ENCODE data around the gene RPL12.

The RPL12 gene

GRCh38 chr9:127430415-127430814 lies 20.8 kb downstream of the RPL12 start:
- intact Hi-C loops (cut with DNase I; ENCODE audit: low total_unique reads): no loop called here
- Histone ChIP-seq H3K9me3 (no peaks in the 10 kb centered on the region), H3K27me3 (no peaks in the 10 kb centered on the region), H3K4me1 (peaks cover 0 to 19% (median 8%) of the 10 kb centered on the region in 4 donors), H3K4me3 (no peak overlapping the region), H3K36me3 (peaks cover 27 to 70% (median 44%) of the 10 kb centered on the region in 3 donors), H3K27ac (no peak overlapping the region)
- DNase-seq: no peak
- no peak for TF ChIP-seq CTCF (IDR thresholded peaks at IDR 0.05)

GRCh38 chr9:127428348-127428747 lies 22.9 kb downstream of the RPL12 start:
- DNase-seq: no peak
- Histone ChIP-seq H3K9me3 (no peaks in the 10 kb centered on the region), H3K36me3 (peaks cover 15 to 49% (median 23%) of the 10 kb centered on the region in 3 donors), H3K27me3 (no peaks in the 10 kb centered on the region), H3K27ac (no peak overlapping the region), H3K4me3 (no peak overlapping the region), H3K4me1 (peaks cover 0 to 27% (median 15%) of the 10 kb centered on the region in 4 donors)
- intact Hi-C loops (cut with DNase I; ENCODE audit: low total_unique reads): no loop called here
- no peak for TF ChIP-seq CTCF (IDR thresholded peaks at IDR 0.05)

- intact Hi-C loops (cut with DNase I; ENCODE audit: low total_unique reads): no loop called here
- Histone ChIP-seq H3K4me1 (peaks cover 0 to 40% (median 28%) of the 10 kb centered on the region in 4 donors), H3K4me3 (no peak overlapping the region), H3K27ac (no peak overlapping the region), H3K27me3 (no peaks in the 10 kb centered on the region), H3K9me3 (no peaks in the 10 kb centered on the region), H3K36me3 (peaks cover 15 to 35% (median 20%) of the 10 kb centered on the region in 3 donors)
- no peak for DNase-seq
- TF ChIP-seq CTCF (IDR thresholded peaks at IDR 0.05): no peak
These were observed 24.4 kb downstream of the RPL12 start for GRCh38 chr9:127426756-127427155.

GRCh38 chr9:127424676-127424999 lies 26.6 kb downstream of the RPL12 start:
- Histone ChIP-seq H3K27me3 (no peaks in the 10 kb centered on the region), H3K4me1 (peaks cover 0 to 40% (median 29%) of the 10 kb centered on the region in 4 donors), H3K36me3 (peaks cover 8 to 17% (median 10%) of the 10 kb centered on the region in 3 donors), H3K9me3 (no peaks in the 10 kb centered on the region), H3K4me3 (peak overlapping the region; percentile 63 to 88), H3K27ac (peak overlapping the region; percentile 81 to 87)
- DNase-seq: peak in 1 of 2 donors; percentile 39
- intact Hi-C loops (cut with DNase I; ENCODE audit: low total_unique reads): no loop called here
- TF ChIP-seq CTCF (IDR thresholded peaks at IDR 0.05): no peak

GRCh38 chr9:127423934-127424675 lies 27.1 kb downstream of the RPL12 start, which contains the start of gene ZNF79:
Gene ZNF79 (plus strand): TSS chr9:127424382. CDS start chr9:127424788, 406 bp downstream.
- Histone ChIP-seq H3K27ac (peak within 1 kb of the TSS; percentile 81 to 87), H3K4me3 (peak within 1 kb of the TSS; percentile 63 to 88), H3K9me3 (no peaks in the 10 kb centered on the region), H3K36me3 (peaks cover 4 to 11% (median 5%) of the 10 kb centered on the region in 3 donors), H3K27me3 (no peaks in the 10 kb centered on the region), H3K4me1 (peaks cover 0 to 40% (median 29%) of the 10 kb centered on the region in 4 donors)
- intact Hi-C loops (cut with DNase I; ENCODE audit: low total_unique reads): no loop called here
- no peak for TF ChIP-seq CTCF (IDR thresholded peaks at IDR 0.05)
- DNase-seq: peak; percentile 92 to 96
